Tibial nerve (tissue), 4 donors: ENCODE results near the gene SCN2B. TPM values are rescaled to one million over a fixed set of nuclear protein-coding genes. Genes with fewer than 3 reads are reported as not detected.

Source experiments
- DNase-seq, 2 donors: peaks; one replicate each; pipeline ENCODE4 v3.0.0-alpha.2; 2019; ENCODE audit warnings: low spot score in 2 of 2
- H3K27ac ChIP-seq, 4 donors: fragments of 200-600 bp; sonication (generic) in 3 of 4; one replicate each; pipeline ENCODE4 v1.5.1; 2017 to 2019; ENCODE audit warnings: mild to moderate bottlenecking in 1 of 4
- H3K27me3 ChIP-seq, 2 donors: fragments of 200-600 bp; sonication (generic) in 1 of 2; one replicate each; pipeline versions ENCODE4 v1.5.1 to v1.6.0; 2017 to 2019
- H3K36me3 ChIP-seq, 3 donors: fragments of 200-600 bp; sonication (generic); one replicate each; pipeline ENCODE4 v1.5.1; 2018 to 2019
- H3K4me1 ChIP-seq, 4 donors: fragments of 200-600 bp; sonication (generic) in 3 of 4; one replicate each; pipeline ENCODE4 v1.5.1; 2017 to 2019
- H3K4me3 ChIP-seq, 4 donors: fragments of 200-600 bp; sonication (generic) in 3 of 4; one replicate each; pipeline ENCODE4 v1.5.1; 2017 to 2019; ENCODE audit warnings: mild to moderate bottlenecking in 1 of 4, moderate library complexity in 1 of 4
- H3K9me3 ChIP-seq, 4 donors: fragments of 200-600 bp; sonication (generic) in 3 of 4; one replicate each; pipeline ENCODE4 v1.5.1; 2017 to 2019
- CTCF ChIP-seq, 5 experiments: fragments of 200-600 bp in 3 of 5; fragments of 450-650 bp in 2 of 5; sonication (generic) in 3 of 5; IDR thresholded peaks; one replicate each; pipeline ENCODE4 v1.5.1; 2016 to 2019; ENCODE audit warnings: antibody characterized with exemption in 5 of 5, mild to moderate bottlenecking in 3 of 5, moderate library complexity in 2 of 5
- EP300 ChIP-seq, 2 donors: sonication (generic); formaldehyde crosslinking; IDR thresholded peaks; one replicate each; pipeline ENCODE4 v1.6.1; 2017; ENCODE audit warnings: antibody characterized with exemption in 2 of 2, mild to moderate bottlenecking in 1 of 2
- POLR2A ChIP-seq, 2 donors: fragments of 450-650 bp; IDR thresholded peaks; one replicate each; pipeline ENCODE4 v1.6.1; 2017; ENCODE audit warnings: antibody characterized with exemption in 2 of 2, mild to moderate bottlenecking in 2 of 2, moderate library complexity in 2 of 2
- WGBS, 2 donors: methylation state at CpG; one replicate each; pipeline ENCODE4 v1.1.5; 2018; 5-methylcytosine and 5-hydroxymethylcytosine counted together
- total RNA-seq, 4 donors: library from RNA; depleted of rRNA; stranded (reverse); fragments of >200 nt; gene quantifications; one replicate each; pipeline ENCODE4 v1.1.0, GENCODE V29; 2016

The SCN2B gene
- total RNA-seq, 4 donors from 2014 or later: 0.78 to 1.3 (median 0.87) TPM; not detected in 1

DNA sequence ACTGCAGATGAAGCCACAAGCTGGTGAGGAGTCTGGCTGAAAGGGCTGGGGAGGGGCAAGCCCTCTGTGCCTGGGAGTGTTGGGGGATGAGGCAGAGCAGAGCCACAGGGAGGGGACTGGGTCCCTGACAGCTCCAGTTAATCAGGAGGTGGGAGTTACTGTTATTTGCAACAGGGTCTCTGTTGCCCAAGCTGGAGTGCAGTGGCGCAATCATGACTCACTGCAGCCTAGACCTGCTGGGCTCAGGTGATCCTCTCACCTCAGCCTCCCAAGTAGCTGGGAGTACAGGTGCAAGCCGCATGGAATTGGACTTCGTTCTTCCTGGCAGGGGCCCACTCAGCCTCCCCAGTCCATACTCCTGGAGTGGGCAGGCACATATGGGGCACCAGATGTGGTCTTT, 7.7 kb downstream of the SCN2B start:
- WGBS, 2 donors: 78 to 94% methylated on average over 2 to 3 of the region's 3 CpGs
- peaks cover 0 to 16% of the 10 kb centered on the region in 2 donors for H3K27me3 ChIP-seq
- no peak overlapping the region for H3K4me3 ChIP-seq
- H3K9me3 ChIP-seq: no peaks in the 10 kb centered on the region
- DNase-seq: no peak
- H3K4me1 ChIP-seq: peaks cover 0 to 12% (median 0%) of the 10 kb centered on the region in 4 donors
- H3K36me3 ChIP-seq: peaks cover 0 to 5% (median 0%) of the 10 kb centered on the region in 3 donors
- TF ChIP-seq POLR2A (IDR thresholded peaks at IDR 0.05) (no peak), CTCF (IDR thresholded peaks at IDR 0.05) (no peak), EP300 (IDR thresholded peaks at IDR 0.05) (no peak)
- no peak overlapping the region for H3K27ac ChIP-seq

DNA sequence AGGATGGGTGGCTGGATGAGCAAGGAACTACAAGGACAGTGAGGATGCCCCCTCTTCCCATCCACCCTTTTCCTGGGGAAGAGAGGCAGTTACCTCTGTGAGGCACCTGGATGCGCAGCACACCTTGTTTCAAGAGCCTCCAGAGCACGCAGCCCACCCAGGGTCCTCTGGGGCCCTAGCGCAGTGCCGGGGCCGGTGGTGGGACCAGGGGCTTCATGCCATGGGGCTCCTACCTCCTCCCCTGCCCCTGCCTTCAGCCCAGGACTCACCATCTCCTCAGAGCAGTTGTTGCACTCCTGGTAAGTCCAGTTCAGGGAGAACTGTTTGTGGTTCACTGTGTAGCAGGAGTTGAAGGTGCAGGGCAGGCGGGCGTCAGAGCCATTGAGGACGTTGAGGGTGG, 8.1 kb downstream of the SCN2B start:
- Histone ChIP-seq H3K4me1 (peaks cover 0 to 12% (median 0%) of the 10 kb centered on the region in 4 donors), H3K27me3 (peaks cover 0 to 16% of the 10 kb centered on the region in 2 donors), H3K36me3 (peaks cover 0 to 5% (median 0%) of the 10 kb centered on the region in 3 donors), H3K4me3 (no peak overlapping the region), H3K9me3 (no peaks in the 10 kb centered on the region), H3K27ac (no peak overlapping the region)
- WGBS, 2 donors: 92 to 93% methylated on average over 8 of the region's 8 CpGs
- no peak for DNase-seq
- TF ChIP-seq CTCF (IDR thresholded peaks at IDR 0.05): no peak
- no peak for TF ChIP-seq EP300 (IDR thresholded peaks at IDR 0.05)
- TF ChIP-seq POLR2A (IDR thresholded peaks at IDR 0.05): no peak

DNA sequence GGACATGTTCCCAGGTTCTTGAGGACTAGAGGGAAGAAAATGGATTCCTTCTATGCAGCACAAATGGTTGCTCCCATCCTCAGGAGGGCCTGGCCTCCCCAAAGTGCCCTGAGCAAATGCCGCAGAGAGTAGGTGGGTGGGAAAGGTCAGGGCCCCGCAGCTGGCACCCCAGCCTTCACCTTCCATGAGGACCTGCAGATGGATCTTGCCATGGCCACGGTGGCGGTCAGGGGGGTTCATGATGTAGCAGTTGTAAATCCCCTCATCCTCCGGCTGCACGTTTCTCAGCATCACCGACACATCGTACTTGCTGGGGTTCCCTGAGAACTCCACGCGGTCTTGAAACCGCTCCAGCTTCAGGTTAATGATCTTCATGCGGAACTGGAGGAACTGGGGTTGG, 8.5 kb downstream of the SCN2B start:
- no peak for DNase-seq
- TF ChIP-seq EP300 (IDR thresholded peaks at IDR 0.05) (no peak), CTCF (IDR thresholded peaks at IDR 0.05) (no peak), POLR2A (IDR thresholded peaks at IDR 0.05) (no peak)

DNA sequence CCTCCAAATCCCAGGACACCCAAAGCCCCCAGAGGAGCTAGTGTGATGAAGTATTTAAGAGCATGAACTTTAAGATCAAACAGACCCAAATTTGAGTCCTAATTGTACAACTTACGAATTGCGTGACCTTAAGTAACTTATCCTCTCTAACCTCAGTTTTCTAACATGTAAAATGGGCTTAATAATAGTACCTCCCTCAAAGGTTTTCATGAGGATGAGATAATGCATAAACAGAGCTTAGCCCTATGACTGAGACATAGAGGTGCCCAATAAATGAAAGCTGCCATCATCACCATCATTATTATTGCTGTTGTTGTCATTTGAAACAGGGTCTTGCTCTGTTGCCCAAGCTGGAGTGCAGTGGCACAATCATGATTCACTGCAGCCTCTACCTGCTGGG, 9.2 kb downstream of the SCN2B start:
- peaks cover 0 to 24% of the 10 kb centered on the region in 2 donors for H3K27me3 ChIP-seq
- no peak overlapping the region for H3K4me3 ChIP-seq
- no peak overlapping the region for H3K27ac ChIP-seq
- peaks cover 0 to 5% (median 0%) of the 10 kb centered on the region in 3 donors for H3K36me3 ChIP-seq
- TF ChIP-seq EP300 (IDR thresholded peaks at IDR 0.05) (no peak), POLR2A (IDR thresholded peaks at IDR 0.05) (no peak)
- 93% methylated on average over 2 of the region's 2 CpGs for WGBS, 2 donors
- H3K4me1 ChIP-seq: peaks cover 0 to 12% (median 0%) of the 10 kb centered on the region in 4 donors
- DNase-seq: no peak
- H3K9me3 ChIP-seq: no peaks in the 10 kb centered on the region

More for the DNA sequence above, 8.5 kb downstream of the SCN2B start:
- Histone ChIP-seq H3K27me3 (peaks cover 0 to 17% of the 10 kb centered on the region in 2 donors), H3K36me3 (peaks cover 0 to 5% (median 0%) of the 10 kb centered on the region in 3 donors), H3K4me3 (no peak overlapping the region), H3K27ac (no peak overlapping the region), H3K9me3 (no peaks in the 10 kb centered on the region), H3K4me1 (peaks cover 0 to 12% (median 0%) of the 10 kb centered on the region in 4 donors)
- 86 to 92% methylated on average over 11 to 12 of the region's 12 CpGs for WGBS, 2 donors

DNA sequence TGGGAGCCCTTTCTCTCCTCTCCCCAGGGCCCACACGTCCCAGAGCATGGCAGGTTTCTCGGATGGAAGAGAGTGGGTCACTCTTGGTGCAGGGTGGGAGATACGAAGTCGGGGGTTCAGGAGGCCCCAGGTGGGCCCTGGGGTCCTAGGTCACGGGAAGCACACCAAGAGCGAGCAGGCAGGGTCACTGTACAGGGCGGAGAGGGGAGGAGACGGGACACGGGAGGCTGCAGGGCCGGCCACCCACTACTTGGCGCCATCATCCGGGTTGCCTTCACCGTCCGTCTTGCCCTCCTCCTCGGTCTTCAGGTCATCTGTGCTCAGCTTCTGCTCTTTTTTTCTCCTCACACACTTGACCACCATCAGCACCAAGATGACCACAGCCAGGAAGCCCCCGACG, 9.8 kb downstream of the SCN2B start:
- 71 to 83% methylated on average over 17 of the region's 17 CpGs for WGBS, 2 donors
- DNase-seq: no peak
- peaks cover 0 to 28% of the 10 kb centered on the region in 2 donors for H3K27me3 ChIP-seq
- peaks cover 0 to 7% (median 0%) of the 10 kb centered on the region in 4 donors for H3K4me1 ChIP-seq
- H3K4me3 ChIP-seq: no peak overlapping the region
- H3K27ac ChIP-seq: no peak overlapping the region
- TF ChIP-seq CTCF (IDR thresholded peaks at IDR 0.05) (no peak), EP300 (IDR thresholded peaks at IDR 0.05) (no peak), POLR2A (IDR thresholded peaks at IDR 0.05) (no peak)
- H3K36me3 ChIP-seq: peaks cover 0 to 5% (median 0%) of the 10 kb centered on the region in 3 donors
- H3K9me3 ChIP-seq: no peaks in the 10 kb centered on the region
